Measurements from ENCODE around the gene NRIP3.

DNA sequence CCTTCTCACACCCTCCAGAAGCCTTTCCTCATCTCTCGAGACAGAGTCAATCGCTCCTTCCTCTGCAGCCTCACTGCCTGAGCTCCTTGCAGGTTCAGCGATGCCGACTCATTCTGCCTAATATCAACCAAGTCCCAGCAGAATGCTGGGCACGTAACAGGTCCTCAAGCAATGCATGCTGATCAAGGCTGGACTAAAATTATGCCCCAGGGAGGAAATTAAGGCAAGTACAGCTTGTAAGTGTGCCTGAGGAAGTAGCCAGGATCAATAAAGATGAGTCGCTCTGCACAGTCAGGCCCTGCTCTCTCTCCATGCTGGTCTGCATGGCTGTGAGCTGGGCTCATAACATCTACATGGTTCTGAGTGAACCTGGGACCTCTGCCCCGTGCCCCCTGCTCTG, 25.6 kb upstream of the NRIP3 start:
- TF ChIP-seq CTCF (conservative IDR thresholded peaks at IDR 0.05; ENCODE audit: low read length), result no peak
- TF ChIP-seq EZH2phosphoT487 (IDR thresholded peaks at IDR 0.05; ENCODE audit: borderline replicate concordance, low read depth, low read length), result no peak
